Aortic smooth muscle cell (primary cell): Measurements from ENCODE around the gene RAD9B. TPM values are rescaled to one million over a fixed set of nuclear protein-coding genes. Genes with fewer than 3 reads are reported as not detected.

Source experiments
- total RNA-seq: library from RNA; depleted of rRNA; stranded (reverse); fragments of >200 nt; gene quantifications from 2 replicates; pipeline ENCODE4 v1.2.3, GENCODE V29; 2014

The RAD9B gene
- 0.56 and 1.2 TPM in 2 replicates for total RNA-seq

GRCh38 chr12:110501752-110502738 lies at the start of gene RAD9B, which contains the start of gene VPS29:
Gene RAD9B, plus strand, starts transcription at chr12:110502331. Its CDS starts 7 bp downstream, at chr12:110502338.
Gene VPS29, minus strand, starts transcription at chr12:110502111. Its CDS starts 60 bp downstream, at chr12:110502051.

GRCh38 chr12:110468214-110469048 lies 33.7 kb upstream of the RAD9B start, which contains the start of the genes FAM216A and GPN3:
Gene FAM216A, plus strand, starts transcription at chr12:110468845. Its CDS starts 31 bp downstream, at chr12:110468876.
Gene GPN3, minus strand, starts transcription at chr12:110468257. Its CDS starts 54 bp downstream, at chr12:110468203.

Other genes starting within 250 kb of the RAD9B start
- 141 and 150 TPM in 2 replicates for gene ATP2A2, start 221.1 kb upstream of the RAD9B start, total RNA-seq
- gene ANAPC7, start 98.6 kb upstream of the RAD9B start, total RNA-seq: 48.6 and 53.5 TPM in 2 replicates
- 204 and 243 TPM in 2 replicates for gene ARPC3, start 52.0 kb upstream of the RAD9B start, total RNA-seq
- gene GPN3, start 34.1 kb upstream of the RAD9B start, total RNA-seq: 13.8 and 17.6 TPM in 2 replicates
- gene FAM216A, start 33.5 kb upstream of the RAD9B start, total RNA-seq: 10.9 and 15.7 TPM in 2 replicates
- gene VPS29, start 220 bp upstream of the RAD9B start, total RNA-seq: 69.1 and 70.0 TPM in 2 replicates
- 5.6 and 7.0 TPM in 2 replicates for gene PPTC7, start 81.0 kb downstream of the RAD9B start, total RNA-seq
- gene TCTN1, start 111.8 kb downstream of the RAD9B start, total RNA-seq: 26.4 and 29.3 TPM in 2 replicates
- gene HVCN1, start 186.8 kb downstream of the RAD9B start, total RNA-seq: 1.7 and 2.3 TPM in 2 replicates
- 73.2 and 74.9 TPM in 2 replicates for gene PPP1CC, start 240.6 kb downstream of the RAD9B start, total RNA-seq